WTC11 (cell line): ENCODE data around the gene PLXNA2. TPM values are rescaled to one million over a fixed set of nuclear protein-coding genes. Genes with fewer than 3 reads are reported as not detected.

Experiments
- ATAC-seq: fragments of 200-7000 bp; cut with Tn5 transposase; 2 replicates; pipeline ENCODE4 v1.10.0; 2021; ENCODE audit warnings: mild to moderate bottlenecking, moderate library complexity
- CTCF ChIA-PET: fragments of 300-600 bp; sonication (Branson Sonifier 250); formaldehyde crosslinking; loops from one replicate; lab custom pipeline; 2021; ENCODE audit warnings: antibody characterized with exemption; lab: Charles Lee
- POLR2A ChIA-PET: fragments of 350-600 bp; sonication (Branson Sonifier 250); formaldehyde crosslinking; loops from one replicate; lab custom pipeline; 2021; ENCODE audit warnings: antibody characterized with exemption; lab: Charles Lee
- DNase-seq: peaks from one replicate; pipeline ENCODE4 v3.0.0; 2021; ENCODE audit warnings: low spot score
- H3K27ac Mint-ChIP-seq: 2 replicates; pipeline ENCODE4 v1.8.0; 2021; ENCODE audit warnings: mixed read lengths
- H3K27me3 Mint-ChIP-seq: 2 replicates; pipeline ENCODE4 v1.8.0; 2021; ENCODE audit warnings: low read depth, mild to moderate bottlenecking, moderate library complexity, mixed read lengths
- H3K36me3 Mint-ChIP-seq: 2 replicates; pipeline ENCODE4 v1.8.0; 2021; ENCODE audit warnings: mixed read lengths
- H3K4me1 Mint-ChIP-seq: 2 replicates; pipeline ENCODE4 v1.8.0; 2022; ENCODE audit warnings: mixed read lengths
- H3K4me3 Mint-ChIP-seq: 2 replicates; pipeline ENCODE4 v1.8.0; 2021; ENCODE audit warnings: mild to moderate bottlenecking, moderate library complexity, mixed read lengths
- H3K9me3 Mint-ChIP-seq: 2 replicates; pipeline ENCODE4 v1.8.0; 2021; ENCODE audit warnings: mixed read lengths
- ATF2 ChIP-seq: sonication (generic); formaldehyde crosslinking; IDR thresholded peaks from 2 replicates; pipeline ENCODE4 v1.8.1; 2022; ENCODE audit warnings: low read depth, missing genetic modification reagents, borderline replicate concordance
- ATF3 ChIP-seq: sonication (generic); formaldehyde crosslinking; conservative IDR thresholded peaks from 2 replicates; pipeline ENCODE4 v1.8.1; 2022; ENCODE audit warnings: mild to moderate bottlenecking, missing genetic modification reagents
- GABPB1 ChIP-seq: sonication (generic); formaldehyde crosslinking; IDR thresholded peaks from 2 replicates; pipeline ENCODE4 v1.8.1; 2023; ENCODE audit warnings: mild to moderate bottlenecking, missing genetic modification reagents
- HMGA2 ChIP-seq: fragments of 250-450 bp; sonication (Bioruptor Pico); IDR thresholded peaks from 2 replicates; pipeline ENCODE4 v1.4.0; 2021; ENCODE audit warnings: mild to moderate bottlenecking, moderate library complexity
- JAZF1 ChIP-seq: fragments of 250-450 bp; sonication (Bioruptor Pico); IDR thresholded peaks from 2 replicates; pipeline ENCODE4 v1.9.0; 2021; ENCODE audit warnings: moderate library complexity, mild to moderate bottlenecking, inconsistent platforms
- MYBL2 ChIP-seq: sonication (generic); formaldehyde crosslinking; IDR thresholded peaks from 2 replicates; pipeline ENCODE4 v1.8.1; 2023; ENCODE audit warnings: mild to moderate bottlenecking, moderate library complexity, missing genetic modification reagents
- NFATC4 ChIP-seq: fragments of 250-450 bp; sonication (Bioruptor Pico); IDR thresholded peaks from 2 replicates; pipeline ENCODE4 v1.9.0; 2021; ENCODE audit warnings: mild to moderate bottlenecking
- NR1H2 ChIP-seq: sonication (generic); formaldehyde crosslinking; IDR thresholded peaks from 2 replicates; pipeline ENCODE4 v1.9.0; 2021; ENCODE audit warnings: mild to moderate bottlenecking, moderate library complexity, missing genetic modification reagents
- NR2C2 ChIP-seq: sonication (generic); formaldehyde crosslinking; IDR thresholded peaks from 2 replicates; pipeline ENCODE4 v1.8.0; 2022; ENCODE audit warnings: mild to moderate bottlenecking, missing genetic modification reagents
- SMAD3 ChIP-seq: sonication (generic); formaldehyde crosslinking; IDR thresholded peaks from 2 replicates; pipeline ENCODE4 v1.8.0; 2022; ENCODE audit warnings: missing genetic modification reagents, mild to moderate bottlenecking, borderline replicate concordance
- SMAD4 ChIP-seq: sonication (generic); formaldehyde crosslinking; IDR thresholded peaks from 2 replicates; pipeline ENCODE4 v1.8.0; 2022; ENCODE audit warnings: mild to moderate bottlenecking, missing genetic modification reagents
- TCF7 ChIP-seq: sonication (generic); formaldehyde crosslinking; IDR thresholded peaks from 2 replicates; pipeline ENCODE4 v1.8.0; 2022; ENCODE audit warnings: mild to moderate bottlenecking, low read depth, missing genetic modification reagents, moderate library complexity
- ZBTB21 ChIP-seq: sonication (generic); formaldehyde crosslinking; IDR thresholded peaks from 2 replicates; pipeline ENCODE4 v1.8.1; 2023; ENCODE audit warnings: mild to moderate bottlenecking, missing genetic modification reagents, borderline replicate concordance
- ZNF219 ChIP-seq: sonication (generic); formaldehyde crosslinking; IDR thresholded peaks from 2 replicates; pipeline ENCODE4 v1.8.0; 2023; ENCODE audit warnings: missing genetic modification reagents, mild to moderate bottlenecking, borderline replicate concordance
- ZNF281 ChIP-seq: sonication (generic); formaldehyde crosslinking; IDR thresholded peaks from 2 replicates; pipeline ENCODE4 v1.8.0; 2023; ENCODE audit warnings: mild to moderate bottlenecking, missing genetic modification reagents
- ZNF416 ChIP-seq: fragments of 250-450 bp; sonication (Bioruptor Pico); IDR thresholded peaks from 2 replicates; pipeline ENCODE4 v1.9.0; 2021; ENCODE audit warnings: mild to moderate bottlenecking, inconsistent platforms
- ZNF423 ChIP-seq: fragments of 250-450 bp; sonication (Bioruptor Pico); IDR thresholded peaks from 2 replicates; pipeline ENCODE4 v2.1.2; 2022; ENCODE audit warnings: mild to moderate bottlenecking, moderate library complexity
- ZNF532 ChIP-seq: fragments of 250-450 bp; sonication (Bioruptor Pico); IDR thresholded peaks from 2 replicates; pipeline ENCODE4 v1.9.0; 2021; ENCODE audit warnings: mild to moderate bottlenecking, borderline replicate concordance
- total RNA-seq: library from RNA; stranded (reverse); gene quantifications from 3 replicates; pipeline ENCODE4 v1.2.3, GENCODE V29; 2021
- TF ChIP-seq, protein P1 (sequence below): fragments of 200-600 bp; IDR thresholded peaks from 2 replicates; pipeline ENCODE4 v1.8.0; 2022; ENCODE audit warnings: antibody characterized with exemption
- TF ChIP-seq, protein P2 (sequence below): sonication (generic); formaldehyde crosslinking; IDR thresholded peaks from 2 replicates; pipeline ENCODE4 v1.8.1; 2023; ENCODE audit warnings: mild to moderate bottlenecking, missing genetic modification reagents, moderate library complexity
- TF ChIP-seq, protein P3 (sequence below): sonication (generic); formaldehyde crosslinking; IDR thresholded peaks from 2 replicates; pipeline ENCODE4 v1.8.0; 2022; ENCODE audit warnings: mild to moderate bottlenecking, missing genetic modification reagents

PLXNA2 gene
- total RNA-seq, 1 experiment from 2014 or later: 4.2 TPM

GRCh38 chr1:208069317-208069716 lies 174.9 kb downstream of the PLXNA2 start:
- Mint-ChIP-seq H3K36me3 (no peaks in the 10 kb centered on the region), H3K4me3 (no peak overlapping the region), H3K4me1 (no peaks in the 10 kb centered on the region), H3K27me3 (no peaks in the 10 kb centered on the region), H3K27ac (no peak overlapping the region), H3K9me3 (no peaks in the 10 kb centered on the region)
- ChIA-PET POLR2A (no interaction called here), CTCF (interaction anchor here (0.5 to 1.3 kb wide), 3 partner anchors 72 to 176 kb away, joined by 3 to 5 read pairs (median 3); no protein-coding TSS in a partner anchor)
- no peak for DNase-seq
- TF ChIP-seq, protein P1, sequence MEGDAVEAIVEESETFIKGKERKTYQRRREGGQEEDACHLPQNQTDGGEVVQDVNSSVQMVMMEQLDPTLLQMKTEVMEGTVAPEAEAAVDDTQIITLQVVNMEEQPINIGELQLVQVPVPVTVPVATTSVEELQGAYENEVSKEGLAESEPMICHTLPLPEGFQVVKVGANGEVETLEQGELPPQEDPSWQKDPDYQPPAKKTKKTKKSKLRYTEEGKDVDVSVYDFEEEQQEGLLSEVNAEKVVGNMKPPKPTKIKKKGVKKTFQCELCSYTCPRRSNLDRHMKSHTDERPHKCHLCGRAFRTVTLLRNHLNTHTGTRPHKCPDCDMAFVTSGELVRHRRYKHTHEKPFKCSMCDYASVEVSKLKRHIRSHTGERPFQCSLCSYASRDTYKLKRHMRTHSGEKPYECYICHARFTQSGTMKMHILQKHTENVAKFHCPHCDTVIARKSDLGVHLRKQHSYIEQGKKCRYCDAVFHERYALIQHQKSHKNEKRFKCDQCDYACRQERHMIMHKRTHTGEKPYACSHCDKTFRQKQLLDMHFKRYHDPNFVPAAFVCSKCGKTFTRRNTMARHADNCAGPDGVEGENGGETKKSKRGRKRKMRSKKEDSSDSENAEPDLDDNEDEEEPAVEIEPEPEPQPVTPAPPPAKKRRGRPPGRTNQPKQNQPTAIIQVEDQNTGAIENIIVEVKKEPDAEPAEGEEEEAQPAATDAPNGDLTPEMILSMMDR: no peak
- TF ChIP-seq ZBTB21 (CRISPR knock-in tag) (no peak), ZNF532 (CRISPR knock-in tag) (no peak), JAZF1 (CRISPR knock-in tag) (no peak), NR1H2 (CRISPR knock-in tag) (no peak), TCF7 (CRISPR knock-in tag) (no peak), NFATC4 (CRISPR knock-in tag) (no peak), MYBL2 (CRISPR knock-in tag) (no peak)
- TF ChIP-seq, protein P2, sequence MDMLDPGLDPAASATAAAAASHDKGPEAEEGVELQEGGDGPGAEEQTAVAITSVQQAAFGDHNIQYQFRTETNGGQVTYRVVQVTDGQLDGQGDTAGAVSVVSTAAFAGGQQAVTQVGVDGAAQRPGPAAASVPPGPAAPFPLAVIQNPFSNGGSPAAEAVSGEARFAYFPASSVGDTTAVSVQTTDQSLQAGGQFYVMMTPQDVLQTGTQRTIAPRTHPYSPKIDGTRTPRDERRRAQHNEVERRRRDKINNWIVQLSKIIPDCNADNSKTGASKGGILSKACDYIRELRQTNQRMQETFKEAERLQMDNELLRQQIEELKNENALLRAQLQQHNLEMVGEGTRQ (CRISPR knock-in tag): no peak
- no peak for ATAC-seq

DNA sequence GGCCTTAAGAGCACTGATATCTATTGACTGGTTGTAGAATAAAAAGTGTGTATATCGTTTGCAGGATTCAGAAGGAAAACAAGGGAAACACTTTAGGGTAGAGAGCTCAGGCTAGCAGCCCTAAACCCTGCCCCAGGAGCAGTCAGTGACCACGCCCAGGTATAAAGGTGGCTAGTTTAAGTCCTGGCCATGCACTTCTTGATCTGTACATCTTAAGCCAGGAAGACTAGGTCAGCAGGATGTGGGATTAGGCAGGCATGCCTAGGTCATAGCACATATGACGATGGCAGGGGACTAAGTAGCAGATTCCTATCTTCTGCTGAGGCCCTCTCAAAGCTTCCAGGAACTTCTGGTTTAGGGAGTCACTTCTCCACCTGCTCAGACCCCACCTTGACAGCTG lies 175.3 kb downstream of the PLXNA2 start:
- Mint-ChIP-seq H3K36me3 (no peaks in the 10 kb centered on the region), H3K4me3 (no peak overlapping the region), H3K27me3 (no peaks in the 10 kb centered on the region), H3K27ac (no peak overlapping the region), H3K4me1 (no peaks in the 10 kb centered on the region), H3K9me3 (no peaks in the 10 kb centered on the region)
- DNase-seq: no peak
- ChIA-PET POLR2A (no interaction called here), CTCF (interaction anchor here (1.2 kb wide), 1 partner anchor 71 kb away, joined by 3 read pairs; no protein-coding TSS in a partner anchor)
- no peak for ATAC-seq
- no peak for TF ChIP-seq ZNF416 (CRISPR knock-in tag)
- TF ChIP-seq ATF2 (CRISPR knock-in tag): no peak
- no peak for TF ChIP-seq ZNF281 (CRISPR knock-in tag)
- TF ChIP-seq, protein P3, sequence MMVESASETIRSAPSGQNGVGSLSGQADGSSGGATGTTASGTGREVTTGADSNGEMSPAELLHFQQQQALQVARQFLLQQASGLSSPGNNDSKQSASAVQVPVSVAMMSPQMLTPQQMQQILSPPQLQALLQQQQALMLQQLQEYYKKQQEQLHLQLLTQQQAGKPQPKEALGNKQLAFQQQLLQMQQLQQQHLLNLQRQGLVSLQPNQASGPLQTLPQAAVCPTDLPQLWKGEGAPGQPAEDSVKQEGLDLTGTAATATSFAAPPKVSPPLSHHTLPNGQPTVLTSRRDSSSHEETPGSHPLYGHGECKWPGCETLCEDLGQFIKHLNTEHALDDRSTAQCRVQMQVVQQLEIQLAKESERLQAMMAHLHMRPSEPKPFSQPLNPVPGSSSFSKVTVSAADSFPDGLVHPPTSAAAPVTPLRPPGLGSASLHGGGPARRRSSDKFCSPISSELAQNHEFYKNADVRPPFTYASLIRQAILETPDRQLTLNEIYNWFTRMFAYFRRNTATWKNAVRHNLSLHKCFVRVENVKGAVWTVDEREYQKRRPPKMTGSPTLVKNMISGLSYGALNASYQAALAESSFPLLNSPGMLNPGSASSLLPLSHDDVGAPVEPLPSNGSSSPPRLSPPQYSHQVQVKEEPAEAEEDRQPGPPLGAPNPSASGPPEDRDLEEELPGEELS (CRISPR knock-in tag): no peak
- TF ChIP-seq NR2C2 (CRISPR knock-in tag): no peak
- TF ChIP-seq ZNF219 (CRISPR knock-in tag): no peak
- TF ChIP-seq SMAD3: no peak
- TF ChIP-seq ATF3 (CRISPR knock-in tag): no peak
- TF ChIP-seq ZNF423 (CRISPR knock-in tag): no peak
- TF ChIP-seq GABPB1 (CRISPR knock-in tag): no peak
- TF ChIP-seq ZBTB21 (CRISPR knock-in tag): no peak
- TF ChIP-seq HMGA2: no peak
- TF ChIP-seq SMAD4 (CRISPR knock-in tag): no peak
